HepG2 (cell line): ENCODE results near the gene ZFPM1. TPM values are rescaled to one million over a fixed set of nuclear protein-coding genes. Genes with fewer than 3 reads are reported as not detected.

ENCODE experiments used
- CSRNP2 ChIP-seq: sonication (generic); formaldehyde crosslinking; conservative IDR thresholded peaks from 2 replicates; pipeline ENCODE4 v1.8.0; 2022; ENCODE audit warnings: low read depth, missing genetic modification reagents
- GRHL1 ChIP-seq: sonication (generic); formaldehyde crosslinking; conservative IDR thresholded peaks from 2 replicates; pipeline ENCODE4 v1.8.0; 2022; ENCODE audit warnings: missing genetic modification reagents
- HMG20B ChIP-seq: conservative IDR thresholded peaks from 2 replicates; pipeline ENCODE4 v1.6.1; 2016; ENCODE audit warnings: missing genetic modification reagents, missing compliant biosample characterization
- KMT2A ChIP-seq: sonication (generic); formaldehyde crosslinking; IDR thresholded peaks from 2 replicates; pipeline ENCODE4 v1.4.0; 2020; ENCODE audit warnings: missing genetic modification reagents
- NCOA5 ChIP-seq: sonication (generic); formaldehyde crosslinking; IDR thresholded peaks from 2 replicates; pipeline ENCODE4 v1.4.0; 2020; ENCODE audit warnings: missing genetic modification reagents
- NRL ChIP-seq: sonication (generic); formaldehyde crosslinking; IDR thresholded peaks from 2 replicates; pipeline ENCODE4 v1.5.0; 2020; ENCODE audit warnings: missing genetic modification reagents, mild to moderate bottlenecking, moderate library complexity, borderline replicate concordance
- PBX3 ChIP-seq: sonication (generic); formaldehyde crosslinking; IDR thresholded peaks from 2 replicates; pipeline ENCODE4 v1.8.1; 2023; ENCODE audit warnings: missing genetic modification reagents, inconsistent platforms, borderline replicate concordance
- PCBP1 ChIP-seq: fragments of 200-400 bp; formaldehyde crosslinking; IDR thresholded peaks from 2 replicates; pipeline ENCODE4 v1.6.1; 2017; ENCODE audit warnings: mild to moderate bottlenecking, low read depth, low read length, borderline replicate concordance
- RORA ChIP-seq: sonication (generic); formaldehyde crosslinking; IDR thresholded peaks from 2 replicates; pipeline ENCODE4 v1.5.0; 2020; ENCODE audit warnings: mild to moderate bottlenecking, missing genetic modification reagents, moderate library complexity
- SP5 ChIP-seq: IDR thresholded peaks from 2 replicates; pipeline ENCODE4 v1.6.1; 2016; ENCODE audit warnings: low read depth, borderline replicate concordance
- SRSF1 ChIP-seq: fragments of 200-400 bp; formaldehyde crosslinking; optimal IDR thresholded peaks from 2 replicates; pipeline ENCODE3; 2017; ENCODE audit warnings: mild to moderate bottlenecking, low read depth, low read length, moderate library complexity
- TBX3 ChIP-seq: fragments of 450-650 bp; IDR thresholded peaks from 2 replicates; pipeline ENCODE4 v1.6.1; 2017; ENCODE audit warnings: antibody characterized with exemption, mild to moderate bottlenecking, inconsistent platforms, borderline replicate concordance
- YEATS2 ChIP-seq: sonication (generic); formaldehyde crosslinking; IDR thresholded peaks from 2 replicates; pipeline ENCODE4 v1.4.0; 2020; ENCODE audit warnings: missing genetic modification reagents, borderline replicate concordance
- ZFP90 ChIP-seq: sonication (generic); formaldehyde crosslinking; IDR thresholded peaks from 2 replicates; pipeline ENCODE4 v1.8.0; 2022; ENCODE audit warnings: missing genetic modification reagents, mild to moderate bottlenecking, inconsistent platforms, borderline replicate concordance
- ZNF563 ChIP-seq: sonication (generic); formaldehyde crosslinking; IDR thresholded peaks from 2 replicates; pipeline ENCODE4 v1.8.0; 2022; ENCODE audit warnings: mild to moderate bottlenecking, moderate library complexity, missing genetic modification reagents
- ZNF605 ChIP-seq: sonication (generic); formaldehyde crosslinking; IDR thresholded peaks from 2 replicates; pipeline ENCODE4 v1.8.0; 2022; ENCODE audit warnings: mild to moderate bottlenecking, missing genetic modification reagents
- ZNF740 ChIP-seq: sonication (generic); formaldehyde crosslinking; IDR thresholded peaks from 2 replicates; pipeline ENCODE4 v1.4.0; 2020; ENCODE audit warnings: missing genetic modification reagents
- polyA plus RNA-seq, 8 experiments: library from polyadenylated mRNA; depleted of rRNA in 3 of 8; stranded (reverse) in 7 of 8; unstranded in 1 of 8; fragments of >200 nt; fragmentation: Illumina TruSeq in 4 of 8; extraction: Trizol in 4 of 8; gene quantifications; 2 replicates each; pipeline versions ENCODE4 v1.2.1 to v1.2.3, GENCODE V29; 2011 to 2016; ENCODE audit warnings: low read depth in 4 of 8, missing spikeins in 1 of 8, mixed read lengths in 1 of 8; ENCODE audit not compliant: insufficient read depth in 1 of 8
- total RNA-seq, 5 experiments: library from RNA; depleted of rRNA; stranded (reverse); fragments of >200 nt; fragmentation: Illumina TruSeq; extraction: Trizol; gene quantifications; 2 replicates each; pipeline ENCODE4 v1.2.3, GENCODE V29; 2016; ENCODE audit warnings: low read depth in 1 of 5
- TF ChIP-seq, protein P1 (sequence below): sonication (generic); formaldehyde crosslinking; IDR thresholded peaks from 2 replicates; pipeline ENCODE4 v1.4.0; 2020; ENCODE audit warnings: missing genetic modification reagents
- TF ChIP-seq, protein P2 (sequence below): conservative IDR thresholded peaks from 2 replicates; pipeline ENCODE4 v1.6.1; 2018; ENCODE audit warnings: missing genetic modification reagents

Gene ZFPM1
- total and polyA plus RNA-seq, 2 of the 13 experiments (the other 11 are each of a cell fraction or from before 2014, with no cell fraction given) = 1.3 to 3.8 TPM

- TF ChIP-seq, protein P1, sequence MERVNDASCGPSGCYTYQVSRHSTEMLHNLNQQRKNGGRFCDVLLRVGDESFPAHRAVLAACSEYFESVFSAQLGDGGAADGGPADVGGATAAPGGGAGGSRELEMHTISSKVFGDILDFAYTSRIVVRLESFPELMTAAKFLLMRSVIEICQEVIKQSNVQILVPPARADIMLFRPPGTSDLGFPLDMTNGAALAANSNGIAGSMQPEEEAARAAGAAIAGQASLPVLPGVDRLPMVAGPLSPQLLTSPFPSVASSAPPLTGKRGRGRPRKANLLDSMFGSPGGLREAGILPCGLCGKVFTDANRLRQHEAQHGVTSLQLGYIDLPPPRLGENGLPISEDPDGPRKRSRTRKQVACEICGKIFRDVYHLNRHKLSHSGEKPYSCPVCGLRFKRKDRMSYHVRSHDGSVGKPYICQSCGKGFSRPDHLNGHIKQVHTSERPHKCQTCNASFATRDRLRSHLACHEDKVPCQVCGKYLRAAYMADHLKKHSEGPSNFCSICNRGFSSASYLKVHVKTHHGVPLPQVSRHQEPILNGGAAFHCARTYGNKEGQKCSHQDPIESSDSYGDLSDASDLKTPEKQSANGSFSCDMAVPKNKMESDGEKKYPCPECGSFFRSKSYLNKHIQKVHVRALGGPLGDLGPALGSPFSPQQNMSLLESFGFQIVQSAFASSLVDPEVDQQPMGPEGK = peak; percentile 99
- peak; percentile 86 for TF ChIP-seq HMG20B (CRISPR knock-in tag)
- peak; percentile 80; the same call in 1 of the 2 replicates for TF ChIP-seq ZNF740 (CRISPR knock-in tag)
- no peak; the same call in 1 of the 2 replicates for TF ChIP-seq ZFP90
- no peak; the same call in none of the 2 replicates for TF ChIP-seq KMT2A (CRISPR knock-in tag)
- TF ChIP-seq CSRNP2 = no peak
- no peak for TF ChIP-seq PBX3 (CRISPR knock-in tag)
- peak; percentile 62; the same call in 1 of the 2 replicates for TF ChIP-seq YEATS2 (CRISPR knock-in tag)
- TF ChIP-seq ZNF605 (CRISPR knock-in tag) = peak; percentile 91
- TF ChIP-seq GRHL1 (CRISPR knock-in tag) = no peak
- TF ChIP-seq NRL (CRISPR knock-in tag) = 0 out of 2 replicates have a peak, but pooled peaks have one; percentile 17
- no peak; the same call in none of the 2 replicates for TF ChIP-seq ZNF563 (CRISPR knock-in tag)
- TF ChIP-seq, protein P2, sequence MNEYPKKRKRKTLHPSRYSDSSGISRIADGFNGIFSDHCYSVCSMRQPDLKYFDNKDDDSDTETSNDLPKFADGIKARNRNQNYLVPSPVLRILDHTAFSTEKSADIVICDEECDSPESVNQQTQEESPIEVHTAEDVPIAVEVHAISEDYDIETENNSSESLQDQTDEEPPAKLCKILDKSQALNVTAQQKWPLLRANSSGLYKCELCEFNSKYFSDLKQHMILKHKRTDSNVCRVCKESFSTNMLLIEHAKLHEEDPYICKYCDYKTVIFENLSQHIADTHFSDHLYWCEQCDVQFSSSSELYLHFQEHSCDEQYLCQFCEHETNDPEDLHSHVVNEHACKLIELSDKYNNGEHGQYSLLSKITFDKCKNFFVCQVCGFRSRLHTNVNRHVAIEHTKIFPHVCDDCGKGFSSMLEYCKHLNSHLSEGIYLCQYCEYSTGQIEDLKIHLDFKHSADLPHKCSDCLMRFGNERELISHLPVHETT (CRISPR knock-in tag) = peak; percentile 52; the same call in 1 of the 2 replicates
- TF ChIP-seq PCBP1 = 0 out of 2 replicates have a peak, but pooled peaks have one; percentile 38
- peak; percentile 56 for TF ChIP-seq TBX3
- peak; percentile 99 for TF ChIP-seq SP5 (CRISPR knock-in tag)
- TF ChIP-seq NCOA5 (CRISPR knock-in tag) = peak; percentile 35; the same call in 1 of the 2 replicates
- TF ChIP-seq RORA (CRISPR knock-in tag) = no peak
- TF ChIP-seq SRSF1 = peak; percentile 99
These were observed 51.7 kb downstream of the ZFPM1 start (continued) for GRCh38 chr16:88504489-88505404.
